ENCODE measurements around the gene NCAM1.

DNA sequence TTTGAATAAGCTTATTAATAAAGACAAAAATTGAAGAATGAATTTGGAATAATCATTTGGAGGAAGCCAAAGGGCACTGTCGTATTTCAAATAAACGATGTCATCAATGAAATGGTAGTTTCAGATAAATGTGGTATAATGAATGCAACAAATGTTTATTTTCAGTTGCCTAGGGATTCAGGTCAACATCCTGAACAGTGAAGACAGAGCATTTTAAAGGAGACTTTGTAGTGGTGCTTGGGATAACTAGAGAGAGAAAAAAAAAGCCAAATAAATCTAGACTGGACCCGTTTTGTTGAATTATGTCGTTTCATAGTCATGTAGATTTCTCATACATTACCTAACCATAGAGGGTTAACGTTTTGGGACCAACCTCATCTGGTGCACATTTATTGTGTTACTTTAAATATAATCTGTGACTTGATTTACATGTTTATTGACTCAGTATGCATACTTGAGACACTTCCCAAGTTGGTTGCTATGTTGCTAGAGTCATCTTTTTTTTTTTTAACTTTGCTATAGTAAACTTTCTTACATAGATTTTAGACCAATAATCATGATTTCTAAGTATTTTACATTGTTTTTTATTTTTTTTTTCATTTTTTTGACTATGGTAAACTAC, 111.1 kb downstream of the NCAM1 start:
- TF ChIP-seq, protein P1, sequence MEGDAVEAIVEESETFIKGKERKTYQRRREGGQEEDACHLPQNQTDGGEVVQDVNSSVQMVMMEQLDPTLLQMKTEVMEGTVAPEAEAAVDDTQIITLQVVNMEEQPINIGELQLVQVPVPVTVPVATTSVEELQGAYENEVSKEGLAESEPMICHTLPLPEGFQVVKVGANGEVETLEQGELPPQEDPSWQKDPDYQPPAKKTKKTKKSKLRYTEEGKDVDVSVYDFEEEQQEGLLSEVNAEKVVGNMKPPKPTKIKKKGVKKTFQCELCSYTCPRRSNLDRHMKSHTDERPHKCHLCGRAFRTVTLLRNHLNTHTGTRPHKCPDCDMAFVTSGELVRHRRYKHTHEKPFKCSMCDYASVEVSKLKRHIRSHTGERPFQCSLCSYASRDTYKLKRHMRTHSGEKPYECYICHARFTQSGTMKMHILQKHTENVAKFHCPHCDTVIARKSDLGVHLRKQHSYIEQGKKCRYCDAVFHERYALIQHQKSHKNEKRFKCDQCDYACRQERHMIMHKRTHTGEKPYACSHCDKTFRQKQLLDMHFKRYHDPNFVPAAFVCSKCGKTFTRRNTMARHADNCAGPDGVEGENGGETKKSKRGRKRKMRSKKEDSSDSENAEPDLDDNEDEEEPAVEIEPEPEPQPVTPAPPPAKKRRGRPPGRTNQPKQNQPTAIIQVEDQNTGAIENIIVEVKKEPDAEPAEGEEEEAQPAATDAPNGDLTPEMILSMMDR (optimal IDR thresholded peaks at IDR 0.05 in 1 of 3, IDR thresholded peaks at IDR 0.05 in 1 of 3, conservative IDR thresholded peaks at IDR 0.05 in 1 of 3; ENCODE audit: extremely low read depth in 1 of 3, insufficient read depth in 2 of 3, low read length in 3 of 3): no peak
- TF ChIP-seq EZH2 (IDR thresholded peaks at IDR 0.05; ENCODE audit: low read length): no peak
